T-helper 17 cell (primary cell): ENCODE data around the gene HLTF. TPM values are rescaled to one million over a fixed set of nuclear protein-coding genes. Genes with fewer than 3 reads are reported as not detected.

ENCODE experiments used
- ATAC-seq: fragments of 150-1000 bp; cut with Tn5 transposase; 2 replicates; pipeline ENCODE4 v1.10.0; 2021; ENCODE audit warnings: mild to moderate bottlenecking, moderate library complexity
- DNase-seq, 3 donors: peaks; one replicate each; pipeline versions ENCODE4 v3.0.0 to v3.0.0-alpha.2; 2020 to 2021
- H3K9me3 ChIP-seq: one replicate; pipeline ENCODE4 v1.7.0; 2013; ENCODE audit warnings: low read length, mild to moderate bottlenecking; ENCODE audit not compliant: control insufficient read depth, poor library complexity, severe bottlenecking
- H3K27ac Mint-ChIP-seq: one replicate; pipeline ENCODE4 v1.8.0; 2022; ENCODE audit warnings: mild to moderate bottlenecking, moderate library complexity, mixed read lengths
- H3K27me3 Mint-ChIP-seq: one replicate; pipeline ENCODE4 v1.8.0; 2022; ENCODE audit warnings: mixed read lengths
- H3K36me3 Mint-ChIP-seq: one replicate; pipeline ENCODE4 v1.8.0; 2022; ENCODE audit warnings: low read depth, mixed read lengths
- H3K4me1 Mint-ChIP-seq: one replicate; pipeline ENCODE4 v1.8.0; 2022; ENCODE audit warnings: mild to moderate bottlenecking, mixed read lengths
- H3K4me3 Mint-ChIP-seq: one replicate; pipeline ENCODE4 v1.8.0; 2022; ENCODE audit warnings: mild to moderate bottlenecking, moderate library complexity, mixed read lengths
- total RNA-seq, 4 donors: library from RNA in 2 of 4; stranded (reverse) in 2 of 4; gene quantifications; one replicate each; pipeline ENCODE4 v1.2.3 and lab custom pipeline; 2022 to 2026

Gene HLTF
- total RNA-seq, 2 donors from 2014 or later, result 5.6 TPM

DNA sequence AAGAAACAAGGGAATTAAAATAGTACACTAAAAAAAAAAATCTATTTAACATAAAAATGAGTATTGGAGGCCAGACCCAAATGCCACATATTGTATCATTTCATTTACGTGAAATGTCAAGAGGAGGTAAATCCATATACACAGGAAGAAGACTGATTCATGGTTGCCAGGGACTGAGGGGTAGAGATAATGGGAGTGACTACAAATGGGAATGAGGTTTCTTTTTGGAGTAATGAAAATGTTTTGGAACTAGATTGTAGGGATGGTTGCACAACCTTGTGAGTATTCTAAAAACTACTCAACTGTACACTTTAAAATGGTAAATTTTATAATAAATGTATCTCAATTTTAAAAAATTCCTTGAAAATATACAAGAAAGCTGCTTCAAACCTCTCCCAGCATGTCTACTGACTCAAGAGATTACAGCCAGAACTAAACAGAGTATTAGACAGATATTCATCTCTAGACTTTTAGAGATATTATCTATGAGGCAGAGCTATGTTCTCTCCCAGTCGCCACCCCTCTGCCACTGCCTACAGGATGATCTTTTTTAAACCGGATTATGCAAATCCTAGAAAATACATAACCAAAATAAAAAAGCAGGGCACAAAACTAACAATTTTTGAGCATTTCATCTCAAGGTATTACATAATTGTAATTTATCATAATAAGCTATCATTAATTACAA is 6.2 kb downstream of the HLTF start:
- no peak overlapping the region for H3K4me3 Mint-ChIP-seq
- DNase-seq, result no peak
- no peak for ATAC-seq
- H3K27me3 Mint-ChIP-seq, result no peaks in the 10 kb centered on the region
- H3K4me1 Mint-ChIP-seq, result peaks cover 8% of the 10 kb centered on the region
- H3K9me3 ChIP-seq, result no peaks in the 10 kb centered on the region
- H3K27ac Mint-ChIP-seq, result no peak overlapping the region
- H3K36me3 Mint-ChIP-seq, result no peaks in the 10 kb centered on the region

GRCh38 chr3:149077628-149078027 is 8.7 kb downstream of the HLTF start:
- H3K27me3 Mint-ChIP-seq, result no peaks in the 10 kb centered on the region
- H3K4me1 Mint-ChIP-seq, result peaks cover 2% of the 10 kb centered on the region
- H3K27ac Mint-ChIP-seq, result no peak overlapping the region
- H3K4me3 Mint-ChIP-seq, result no peak overlapping the region
- no peak for ATAC-seq
- H3K36me3 Mint-ChIP-seq, result no peaks in the 10 kb centered on the region
- H3K9me3 ChIP-seq, result no peaks in the 10 kb centered on the region
- no peak for DNase-seq

GRCh38 chr3:149067883-149068282 is 18.4 kb downstream of the HLTF start:
- ATAC-seq (no peak), DNase-seq (no peak)
- H3K36me3 Mint-ChIP-seq, result peaks cover 6% of the 10 kb centered on the region
- H3K27ac Mint-ChIP-seq, result no peak overlapping the region
- H3K4me1 Mint-ChIP-seq, result peaks cover 5% of the 10 kb centered on the region
- H3K9me3 ChIP-seq, result no peaks in the 10 kb centered on the region
- H3K27me3 Mint-ChIP-seq, result no peaks in the 10 kb centered on the region
- no peak overlapping the region for H3K4me3 Mint-ChIP-seq

DNA sequence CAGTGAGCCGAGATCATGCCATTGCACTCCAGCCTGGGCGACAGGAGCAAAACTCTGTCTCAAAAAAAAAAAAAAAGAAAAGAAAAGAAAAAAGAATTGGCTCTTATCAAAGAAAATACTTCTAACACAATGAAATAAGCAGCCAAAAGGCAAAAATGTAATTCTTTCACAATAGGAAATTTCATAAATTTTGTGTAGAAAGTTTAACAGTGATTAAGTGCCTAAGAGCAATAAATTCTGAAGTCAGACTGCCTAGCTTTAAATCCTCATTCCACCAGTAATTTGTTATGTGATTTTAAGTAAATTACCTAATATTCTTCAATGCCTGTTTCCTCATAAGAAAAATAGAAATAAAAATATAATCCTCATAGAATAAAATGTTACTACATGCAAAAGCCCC is 24.6 kb downstream of the HLTF start:
- H3K27me3 Mint-ChIP-seq, result no peaks in the 10 kb centered on the region
- ATAC-seq, result no peak
- no peak overlapping the region for H3K4me3 Mint-ChIP-seq
- peaks cover 9% of the 10 kb centered on the region for H3K36me3 Mint-ChIP-seq
- peaks cover 5% of the 10 kb centered on the region for H3K4me1 Mint-ChIP-seq
- DNase-seq, result no peak
- no peaks in the 10 kb centered on the region for H3K9me3 ChIP-seq
- no peak overlapping the region for H3K27ac Mint-ChIP-seq

GRCh38 chr3:149058602-149059001 is 27.7 kb downstream of the HLTF start:
- Mint-ChIP-seq H3K4me1 (peaks cover under 1% of the 10 kb centered on the region), H3K27me3 (no peaks in the 10 kb centered on the region), H3K27ac (no peak overlapping the region), H3K4me3 (no peak overlapping the region), H3K36me3 (peaks cover 8% of the 10 kb centered on the region)
- ATAC-seq (no peak), DNase-seq (no peak)
- no peaks in the 10 kb centered on the region for H3K9me3 ChIP-seq

DNA sequence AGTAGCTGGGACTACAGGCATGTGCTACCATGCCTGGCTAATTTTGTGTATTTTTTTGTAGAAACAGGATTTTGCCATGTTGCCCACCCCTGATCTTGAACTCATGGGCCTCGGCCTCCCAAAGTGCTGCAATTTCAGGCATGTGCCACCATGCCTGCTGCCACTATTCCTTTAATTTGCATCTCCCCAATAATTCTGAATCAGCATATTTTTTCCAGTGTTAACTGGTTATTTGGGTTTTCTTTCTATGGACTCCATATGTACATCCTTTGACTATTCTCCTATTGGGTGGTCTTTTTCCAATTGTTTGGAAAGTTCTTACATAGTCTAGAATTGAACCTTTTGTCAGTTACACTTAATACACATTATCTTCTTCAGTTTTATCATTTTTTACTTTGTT is 28.1 kb downstream of the HLTF start:
- no peak for ATAC-seq
- Mint-ChIP-seq H3K4me1 (no peaks in the 10 kb centered on the region), H3K4me3 (no peak overlapping the region), H3K27me3 (no peaks in the 10 kb centered on the region), H3K27ac (no peak overlapping the region), H3K36me3 (peaks cover 8% of the 10 kb centered on the region)
- H3K9me3 ChIP-seq, result no peaks in the 10 kb centered on the region
- DNase-seq, result no peak

DNA sequence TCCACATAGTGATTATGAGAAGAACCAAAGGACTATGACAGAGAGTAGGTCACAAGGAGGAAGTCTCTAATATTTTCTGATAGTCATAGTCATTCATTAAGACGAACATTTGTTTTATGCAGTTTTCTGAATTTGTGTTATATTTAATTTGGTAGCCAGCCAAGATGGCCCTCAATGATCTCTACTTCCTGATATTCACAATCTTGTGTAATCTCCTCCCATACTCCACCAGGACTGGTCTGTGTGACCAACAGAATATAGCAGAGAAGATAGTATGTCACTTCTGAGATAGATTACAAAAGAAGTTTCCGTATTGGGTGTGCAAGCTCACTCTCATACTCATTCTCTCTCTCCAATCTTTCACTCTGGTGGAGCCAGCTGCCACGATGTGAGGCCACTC is 30.8 kb downstream of the HLTF start:
- DNase-seq (no peak), ATAC-seq (no peak)
- Mint-ChIP-seq H3K36me3 (peaks cover 10% of the 10 kb centered on the region), H3K4me3 (no peak overlapping the region), H3K27me3 (no peaks in the 10 kb centered on the region), H3K4me1 (no peaks in the 10 kb centered on the region), H3K27ac (no peak overlapping the region)
- no peaks in the 10 kb centered on the region for H3K9me3 ChIP-seq

DNA sequence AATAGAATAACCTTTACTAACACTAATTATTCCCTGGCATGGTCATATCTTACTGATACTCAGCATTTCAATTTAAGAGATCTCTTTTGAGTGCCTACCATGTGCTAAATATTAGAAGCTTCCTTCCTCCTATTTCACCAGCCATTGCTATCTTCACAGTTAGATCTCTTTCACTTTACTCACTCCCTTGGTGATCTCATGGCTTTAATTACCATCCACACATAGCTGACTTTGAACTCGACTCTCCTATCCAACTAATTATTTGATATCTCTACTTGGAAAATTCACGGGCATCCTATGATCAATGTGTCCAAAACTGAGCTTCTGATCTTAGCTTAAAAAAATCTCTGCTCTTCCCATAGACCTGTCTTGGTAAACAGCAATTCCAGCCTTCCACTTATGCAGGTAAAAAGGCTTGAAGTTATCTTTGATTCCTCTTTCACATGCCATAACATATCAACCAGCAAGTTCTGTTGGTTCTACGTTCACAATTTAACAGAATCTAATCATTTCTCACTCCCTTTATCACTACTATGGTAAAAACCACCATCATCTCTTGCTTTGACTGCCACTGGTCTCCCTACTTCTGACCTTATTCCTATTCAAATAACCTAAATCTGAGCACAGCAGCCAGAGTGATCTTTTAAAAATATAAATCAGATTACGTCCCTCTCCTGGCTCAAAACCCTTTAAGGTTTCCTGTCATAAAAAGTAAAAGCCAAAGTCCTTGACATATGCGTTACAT is 41.8 kb downstream of the HLTF start:
- peak overlapping the region; percentile 2 for H3K27ac Mint-ChIP-seq
- H3K36me3 Mint-ChIP-seq, result peaks cover 14% of the 10 kb centered on the region
- no peaks in the 10 kb centered on the region for H3K27me3 Mint-ChIP-seq
- DNase-seq (no peak), ATAC-seq (no peak)
- peak overlapping the region; percentile 12 for H3K4me3 Mint-ChIP-seq
- peaks cover 16% of the 10 kb centered on the region for H3K4me1 Mint-ChIP-seq
- H3K9me3 ChIP-seq, result no peaks in the 10 kb centered on the region

DNA sequence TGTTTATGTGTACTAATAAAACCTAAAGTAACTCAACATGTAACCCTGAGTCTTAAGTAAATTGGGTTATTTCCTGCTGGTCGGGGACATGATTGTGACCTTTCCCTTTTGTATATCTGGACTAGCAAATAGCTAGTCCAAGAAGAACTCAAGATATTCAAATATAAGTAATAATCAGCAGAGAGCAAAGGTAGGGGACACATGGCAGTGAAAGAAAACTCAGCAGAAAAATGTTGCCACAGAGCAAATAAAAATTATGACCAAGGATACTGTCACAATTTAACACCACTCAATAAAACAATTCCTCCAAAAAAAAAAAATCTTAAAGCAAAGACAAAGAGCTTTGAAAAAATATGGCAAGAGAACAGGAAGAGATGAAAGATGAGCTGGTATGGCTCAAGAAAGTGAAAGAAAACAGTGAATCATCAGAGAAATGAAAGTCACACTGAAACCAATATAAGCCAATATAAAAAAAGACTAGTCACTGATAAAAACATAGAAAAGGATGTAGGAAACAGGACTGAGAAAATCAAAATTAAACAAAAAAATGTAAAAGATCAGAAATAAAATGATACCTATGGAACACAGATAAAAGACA is 43.4 kb downstream of the HLTF start:
- no peak overlapping the region for H3K4me3 Mint-ChIP-seq
- peaks cover 12% of the 10 kb centered on the region for H3K36me3 Mint-ChIP-seq
- peaks cover 16% of the 10 kb centered on the region for H3K4me1 Mint-ChIP-seq
- ATAC-seq (no peak), DNase-seq (no peak)
- H3K9me3 ChIP-seq, result no peaks in the 10 kb centered on the region
- peak overlapping the region; percentile 74 for H3K27ac Mint-ChIP-seq
- H3K27me3 Mint-ChIP-seq, result no peaks in the 10 kb centered on the region

DNA sequence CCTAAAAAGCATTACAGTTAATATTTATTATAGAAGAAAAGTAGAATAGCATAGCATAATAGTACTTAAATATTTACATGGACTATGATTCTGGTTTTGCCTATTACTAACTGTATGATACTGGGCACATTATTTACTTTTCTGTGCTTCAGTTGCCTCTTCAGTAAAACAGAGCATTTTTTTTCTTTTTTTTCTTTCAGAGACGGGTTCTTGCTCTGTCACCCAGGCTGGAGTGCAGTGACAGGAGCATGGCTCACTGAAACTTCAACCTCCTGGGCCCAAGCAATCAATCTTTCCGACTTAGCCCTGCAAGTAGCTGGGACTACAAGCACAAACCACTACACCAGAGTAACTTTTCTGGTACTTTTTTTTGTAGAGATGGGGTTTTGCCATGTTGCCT is 48.0 kb downstream of the HLTF start:
- Mint-ChIP-seq H3K4me1 (peaks cover 11% of the 10 kb centered on the region), H3K36me3 (peaks cover 5% of the 10 kb centered on the region), H3K27me3 (no peaks in the 10 kb centered on the region), H3K27ac (no peak overlapping the region), H3K4me3 (no peak overlapping the region)
- no peak for ATAC-seq
- no peaks in the 10 kb centered on the region for H3K9me3 ChIP-seq
- DNase-seq, result no peak

GRCh38 chr3:149037684-149038083 is 48.6 kb downstream of the HLTF start:
- DNase-seq (no peak), ATAC-seq (no peak)
- Mint-ChIP-seq H3K27ac (no peak overlapping the region), H3K4me3 (no peak overlapping the region), H3K4me1 (peaks cover 5% of the 10 kb centered on the region), H3K27me3 (no peaks in the 10 kb centered on the region), H3K36me3 (peaks cover 5% of the 10 kb centered on the region)
- no peaks in the 10 kb centered on the region for H3K9me3 ChIP-seq

GRCh38 chr3:149031096-149031495 is 55.2 kb downstream of the HLTF start:
- Mint-ChIP-seq H3K4me3 (no peak overlapping the region), H3K27ac (no peak overlapping the region), H3K36me3 (no peaks in the 10 kb centered on the region), H3K4me1 (peaks cover 2% of the 10 kb centered on the region), H3K27me3 (no peaks in the 10 kb centered on the region)
- ATAC-seq (no peak), DNase-seq (no peak)
- H3K9me3 ChIP-seq, result no peaks in the 10 kb centered on the region

DNA sequence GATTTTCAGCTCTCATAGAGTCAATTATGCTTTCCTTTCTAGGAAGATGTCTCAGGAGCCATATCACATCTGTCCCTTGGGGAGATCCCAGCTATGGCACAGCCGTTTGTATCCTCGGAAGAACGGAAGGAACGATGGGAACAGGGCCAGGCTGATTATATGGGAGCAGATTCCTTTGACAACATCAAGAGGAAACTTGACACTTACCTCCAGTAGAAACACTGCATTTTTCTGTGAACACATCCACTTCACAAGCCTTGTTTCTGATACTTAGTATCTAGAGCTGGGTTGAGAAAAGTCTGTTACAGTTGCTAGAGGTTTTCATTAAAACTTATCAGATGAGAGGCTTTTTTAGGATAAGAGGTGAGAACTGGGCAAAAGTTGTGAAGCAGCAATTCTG is 59.6 kb downstream of the HLTF start:
- DNase-seq (no peak), ATAC-seq (no peak)
- no peaks in the 10 kb centered on the region for H3K9me3 ChIP-seq
- Mint-ChIP-seq H3K4me1 (peaks cover 6% of the 10 kb centered on the region), H3K4me3 (no peak overlapping the region), H3K27me3 (no peaks in the 10 kb centered on the region), H3K36me3 (peaks cover 4% of the 10 kb centered on the region), H3K27ac (peak overlapping the region; percentile 32)
